ENCODE data around the gene BTBD2. TPM values are rescaled to one million over a fixed set of nuclear protein-coding genes. Genes with fewer than 3 reads are reported as not detected.

Gene BTBD2
- total RNA-seq, 6 experiments from 2014 or later = 74.1 to 95.6 (median 84.7) TPM

- no peaks in the 10 kb centered on the region for H3K4me1 Mint-ChIP-seq (ENCODE audit: low read depth)
- H3K36me3 Mint-ChIP-seq (ENCODE audit: low read depth) = peaks cover 5% of the 10 kb centered on the region
- no peak for DNase-seq
- no peaks in the 10 kb centered on the region for H3K9me3 Mint-ChIP-seq
- TF ChIP-seq, protein P1, sequence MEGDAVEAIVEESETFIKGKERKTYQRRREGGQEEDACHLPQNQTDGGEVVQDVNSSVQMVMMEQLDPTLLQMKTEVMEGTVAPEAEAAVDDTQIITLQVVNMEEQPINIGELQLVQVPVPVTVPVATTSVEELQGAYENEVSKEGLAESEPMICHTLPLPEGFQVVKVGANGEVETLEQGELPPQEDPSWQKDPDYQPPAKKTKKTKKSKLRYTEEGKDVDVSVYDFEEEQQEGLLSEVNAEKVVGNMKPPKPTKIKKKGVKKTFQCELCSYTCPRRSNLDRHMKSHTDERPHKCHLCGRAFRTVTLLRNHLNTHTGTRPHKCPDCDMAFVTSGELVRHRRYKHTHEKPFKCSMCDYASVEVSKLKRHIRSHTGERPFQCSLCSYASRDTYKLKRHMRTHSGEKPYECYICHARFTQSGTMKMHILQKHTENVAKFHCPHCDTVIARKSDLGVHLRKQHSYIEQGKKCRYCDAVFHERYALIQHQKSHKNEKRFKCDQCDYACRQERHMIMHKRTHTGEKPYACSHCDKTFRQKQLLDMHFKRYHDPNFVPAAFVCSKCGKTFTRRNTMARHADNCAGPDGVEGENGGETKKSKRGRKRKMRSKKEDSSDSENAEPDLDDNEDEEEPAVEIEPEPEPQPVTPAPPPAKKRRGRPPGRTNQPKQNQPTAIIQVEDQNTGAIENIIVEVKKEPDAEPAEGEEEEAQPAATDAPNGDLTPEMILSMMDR (IDR thresholded peaks at IDR 0.05) = no peak
- peaks cover 4% of the 10 kb centered on the region for H3K27me3 Mint-ChIP-seq (ENCODE audit: insufficient read depth)
- H3K4me3 Mint-ChIP-seq = no peak overlapping the region
- no peak overlapping the region for H3K27ac Mint-ChIP-seq
Measured at GRCh38 chr19:1984357-1984756, 31.2 kb downstream of the BTBD2 start.

GRCh38 chr19:1981253-1981652, 34.3 kb downstream of the BTBD2 start:
- DNase-seq = no peak
- H3K27ac Mint-ChIP-seq = no peak overlapping the region

DNA sequence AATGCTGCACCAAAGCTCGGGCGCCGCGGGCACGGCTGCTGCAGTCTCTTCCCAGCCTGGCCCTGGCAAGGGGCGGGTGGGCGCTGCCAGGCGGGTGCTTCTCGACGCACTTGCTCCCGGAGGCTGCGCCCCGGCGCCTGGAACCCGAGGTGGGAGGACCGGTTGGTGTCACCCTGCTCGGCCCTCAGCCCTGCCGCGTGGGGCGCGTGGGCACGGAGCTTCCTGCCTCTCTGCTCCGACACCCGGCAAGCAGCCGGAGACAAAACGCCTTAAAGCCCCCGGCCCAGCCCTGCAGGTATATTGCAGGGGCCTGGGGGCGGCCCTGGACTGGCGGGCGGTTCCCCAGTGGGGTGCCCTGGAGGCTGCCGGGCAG, 34.7 kb downstream of the BTBD2 start:
- Mint-ChIP-seq H3K27me3 (ENCODE audit: insufficient read depth) (peaks cover 4% of the 10 kb centered on the region), H3K36me3 (ENCODE audit: low read depth) (peaks cover 5% of the 10 kb centered on the region), H3K9me3 (no peaks in the 10 kb centered on the region), H3K27ac (no peak overlapping the region), H3K4me1 (ENCODE audit: low read depth) (no peaks in the 10 kb centered on the region), H3K4me3 (no peak overlapping the region)
- TF ChIP-seq, protein P1 (IDR thresholded peaks at IDR 0.05) = no peak
- DNase-seq = no peak

More at GRCh38 chr19:1981253-1981652, 34.3 kb downstream of the BTBD2 start:
- no peaks in the 10 kb centered on the region for H3K9me3 Mint-ChIP-seq
- H3K4me1 Mint-ChIP-seq (ENCODE audit: low read depth) = no peaks in the 10 kb centered on the region
- H3K27me3 Mint-ChIP-seq (ENCODE audit: insufficient read depth) = peaks cover 4% of the 10 kb centered on the region
- TF ChIP-seq, protein P1 (IDR thresholded peaks at IDR 0.05) = no peak
- no peak overlapping the region for H3K4me3 Mint-ChIP-seq
- H3K36me3 Mint-ChIP-seq (ENCODE audit: low read depth) = peaks cover 5% of the 10 kb centered on the region

GRCh38 chr19:1980091-1980808, 35.3 kb downstream of the BTBD2 start:
- no peak for DNase-seq
- Mint-ChIP-seq H3K4me1 (ENCODE audit: low read depth) (no peaks in the 10 kb centered on the region), H3K9me3 (no peaks in the 10 kb centered on the region), H3K27me3 (ENCODE audit: insufficient read depth) (peaks cover 3% of the 10 kb centered on the region), H3K4me3 (no peak overlapping the region), H3K36me3 (ENCODE audit: low read depth) (peaks cover 5% of the 10 kb centered on the region), H3K27ac (no peak overlapping the region)
- TF ChIP-seq, protein P1 (IDR thresholded peaks at IDR 0.05) = no peak

DNA sequence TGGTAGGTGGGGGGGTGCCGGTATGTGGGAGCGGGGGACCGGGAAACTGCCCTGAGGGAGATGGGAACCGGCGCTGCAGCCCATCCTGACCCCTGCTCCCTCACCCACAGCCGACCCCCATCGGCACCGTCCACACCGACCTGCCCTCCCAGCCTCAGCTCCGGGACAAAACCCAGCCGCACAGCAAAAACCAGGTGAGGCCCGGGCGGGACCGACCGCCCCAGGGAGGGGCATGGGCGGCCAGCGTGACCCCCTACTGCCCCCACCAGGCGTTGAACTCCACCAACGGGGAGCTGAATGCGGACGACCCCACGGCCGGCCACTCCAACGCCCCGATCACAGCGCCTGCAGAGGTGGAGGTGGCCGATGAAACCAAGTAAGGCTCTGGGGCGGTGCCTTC, 35.9 kb downstream of the BTBD2 start:
- H3K27ac Mint-ChIP-seq = no peak overlapping the region
- no peaks in the 10 kb centered on the region for H3K9me3 Mint-ChIP-seq
- no peak overlapping the region for H3K4me3 Mint-ChIP-seq
- TF ChIP-seq, protein P1 (IDR thresholded peaks at IDR 0.05) = no peak
- H3K4me1 Mint-ChIP-seq (ENCODE audit: low read depth) = no peaks in the 10 kb centered on the region
- peaks cover 8% of the 10 kb centered on the region for H3K36me3 Mint-ChIP-seq (ENCODE audit: low read depth)
- peaks cover 2% of the 10 kb centered on the region for H3K27me3 Mint-ChIP-seq (ENCODE audit: insufficient read depth)
- DNase-seq = no peak

All from HFFc6 (cell line).